GDM1 (cell line): ENCODE data around the gene TM4SF1.
A peak's percentile ranks its signal among the peaks of the same experiment; 100 is the strongest.

Source experiments
- DNase-seq: peaks from one replicate; lab custom pipeline; 2025; lab: John Stamatoyannopoulos, UW

TM4SF1 gene

GRCh38 chr3:149377408-149378364 is at the start of gene TM4SF1:
TM4SF1 (minus strand) TSS chr3:149377649; CDS start chr3:149377547, 102 bp downstream.
- peak; percentile 70 for DNase-seq

- DNase-seq, result no peak
Observed at GRCh38 chr3:149426325-149426724, 48.9 kb upstream of the TM4SF1 start.

GRCh38 chr3:149424918-149425317 is 47.5 kb upstream of the TM4SF1 start:
- no peak for DNase-seq

- no peak for DNase-seq
Observed at GRCh38 chr3:149421764-149422163, 44.3 kb upstream of the TM4SF1 start.

GRCh38 chr3:149419816-149420215 is 42.4 kb upstream of the TM4SF1 start:
- no peak for DNase-seq

- no peak for DNase-seq
Observed at GRCh38 chr3:149417727-149418126, 40.3 kb upstream of the TM4SF1 start.

- DNase-seq, result no peak
Observed at GRCh38 chr3:149417174-149417573, 39.7 kb upstream of the TM4SF1 start.

GRCh38 chr3:149415484-149415883 is 38.0 kb upstream of the TM4SF1 start:
- no peak for DNase-seq

GRCh38 chr3:149414557-149415231 is 37.2 kb upstream of the TM4SF1 start:
- DNase-seq, result no peak

GRCh38 chr3:149411583-149411982 is 34.1 kb upstream of the TM4SF1 start:
- no peak for DNase-seq

- no peak for DNase-seq
Observed at GRCh38 chr3:149409351-149409750, 31.9 kb upstream of the TM4SF1 start.

- DNase-seq, result no peak
Observed at GRCh38 chr3:149407898-149408297, 30.4 kb upstream of the TM4SF1 start.

- DNase-seq, result no peak
Observed at GRCh38 chr3:149406244-149406752, 28.8 kb upstream of the TM4SF1 start.

- DNase-seq, result no peak
Observed at GRCh38 chr3:149403443-149403842, 26.0 kb upstream of the TM4SF1 start.

- no peak for DNase-seq
Observed at GRCh38 chr3:149402481-149402880, 25.0 kb upstream of the TM4SF1 start.

- no peak for DNase-seq
Observed at GRCh38 chr3:149401926-149402310, 24.5 kb upstream of the TM4SF1 start.

- no peak for DNase-seq
Observed at GRCh38 chr3:149401212-149401925, 23.9 kb upstream of the TM4SF1 start.

GRCh38 chr3:149400645-149401044 is 23.2 kb upstream of the TM4SF1 start:
- DNase-seq, result no peak

GRCh38 chr3:149398296-149398695 is 20.8 kb upstream of the TM4SF1 start:
- DNase-seq, result no peak

GRCh38 chr3:149397528-149397927 is 20.1 kb upstream of the TM4SF1 start:
- DNase-seq, result no peak

- DNase-seq, result no peak
Observed at GRCh38 chr3:149396476-149396875, 19.0 kb upstream of the TM4SF1 start.
